HG02763 (cell line): ENCODE measurements around the gene TMPRSS12.
A peak's percentile ranks its signal among the peaks of the same experiment; 100 is the strongest.
"Not testable (repeated sequence)": the region's sequence is repeated elsewhere in the genome, so short reads cannot be mapped to it uniquely, and the experiment has no call there.

Source experiments
- ATAC-seq: cut with Tn5 transposase; IDR thresholded peaks from one replicate; pipeline ENCODE4 v1.9.1; 2021; ENCODE audit warnings: mild to moderate bottlenecking, moderate library complexity; ENCODE audit not compliant: unreplicated experiment

TMPRSS12 gene

DNA sequence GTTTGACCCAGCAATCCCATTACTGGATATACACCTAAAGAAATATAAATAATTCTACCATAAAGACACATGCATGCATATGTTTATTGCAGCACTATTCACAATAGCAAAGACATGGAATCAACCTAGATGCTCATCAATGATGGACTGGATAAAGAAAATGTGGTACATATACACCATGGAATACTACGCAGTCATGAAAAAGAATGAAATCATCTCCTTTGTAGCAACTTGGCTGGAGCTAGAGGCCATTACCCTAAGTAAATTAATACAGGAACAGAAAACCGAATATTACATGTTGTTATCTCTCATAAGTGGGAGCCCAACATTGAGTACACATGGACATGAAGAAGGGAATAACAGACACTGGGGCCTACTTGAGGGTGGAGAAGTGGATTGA lies 13.0 kb downstream of the TMPRSS12 start:
- not testable (repeated sequence) for ATAC-seq

- no peak for ATAC-seq
These were observed 17.0 kb downstream of the TMPRSS12 start for GRCh38 chr12:50859621-50860310.

DNA sequence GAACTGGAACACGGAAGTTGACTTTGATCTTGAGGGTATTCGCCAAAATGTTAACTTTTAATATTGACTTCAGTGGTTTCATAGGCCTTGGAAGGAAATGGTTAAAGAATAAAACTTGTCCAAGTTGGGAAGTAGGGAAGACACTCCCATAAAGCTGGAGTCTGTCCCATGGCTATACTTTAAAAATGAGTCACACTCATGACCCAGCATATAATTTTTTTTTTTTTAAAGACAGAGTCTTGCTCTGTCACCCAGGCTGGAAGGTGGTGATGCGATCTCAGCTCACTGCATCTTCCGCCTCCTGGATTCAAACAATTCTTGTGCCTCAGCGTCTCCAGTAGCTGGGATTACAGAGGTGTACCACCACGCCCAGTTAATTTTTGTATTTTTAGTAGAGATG lies 19.6 kb downstream of the TMPRSS12 start:
- ATAC-seq, result no peak

DNA sequence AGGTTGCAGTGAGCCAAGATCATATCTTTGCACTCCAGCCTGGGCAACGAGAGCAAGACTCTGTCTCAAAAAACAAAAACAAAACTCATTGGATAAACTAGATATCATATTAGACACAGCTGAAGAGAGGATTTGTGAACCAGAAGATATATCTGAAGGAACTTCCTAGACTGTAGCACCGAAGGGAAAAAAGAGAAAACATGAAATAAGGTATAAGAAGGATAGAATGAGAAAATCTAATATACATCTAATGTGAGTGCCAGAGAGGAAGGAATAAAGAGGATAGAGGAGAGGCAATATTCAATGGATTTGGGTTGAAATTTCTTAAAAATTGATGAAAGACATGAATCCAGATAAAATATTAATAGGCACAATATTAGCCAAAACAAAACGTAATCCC lies 22.5 kb downstream of the TMPRSS12 start:
- ATAC-seq, result no peak

DNA sequence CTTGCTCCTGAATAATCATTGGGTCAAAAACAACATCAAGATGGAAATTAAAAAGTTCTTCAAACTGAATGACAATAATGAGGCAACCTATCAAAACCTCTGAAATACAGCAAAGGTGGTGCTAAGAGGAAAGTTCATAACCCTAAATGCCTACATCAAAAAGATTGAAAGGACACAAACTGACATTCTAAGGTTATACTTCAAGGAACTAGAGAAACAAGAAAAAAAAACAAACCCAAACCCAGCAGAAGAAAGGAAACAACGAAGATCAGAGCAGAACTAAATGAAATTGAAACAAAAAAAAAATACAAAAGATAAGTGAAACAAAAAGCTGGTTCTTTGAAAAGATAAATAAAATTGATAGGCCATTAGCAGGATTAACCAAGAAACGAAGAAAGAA lies 26.2 kb downstream of the TMPRSS12 start:
- ATAC-seq, result not testable (repeated sequence)

DNA sequence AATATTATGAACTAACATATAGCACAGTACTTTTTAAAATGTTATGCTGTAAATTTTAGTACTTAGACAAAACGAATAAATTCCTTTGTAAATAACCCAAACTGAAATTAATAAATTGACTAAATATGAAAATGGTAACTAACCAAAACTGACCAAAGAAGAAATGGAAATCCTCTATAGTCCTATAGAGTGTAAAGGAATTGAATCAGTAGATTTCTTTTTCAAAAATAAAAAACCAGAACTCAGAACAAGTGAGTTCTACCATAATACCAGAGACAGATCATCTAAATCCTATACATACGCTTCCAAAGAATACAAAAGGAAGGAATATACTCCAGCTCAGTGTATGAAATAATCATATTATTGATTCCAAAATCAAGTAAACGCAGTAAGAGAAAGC lies 39.8 kb downstream of the TMPRSS12 start:
- ATAC-seq, result no peak

DNA sequence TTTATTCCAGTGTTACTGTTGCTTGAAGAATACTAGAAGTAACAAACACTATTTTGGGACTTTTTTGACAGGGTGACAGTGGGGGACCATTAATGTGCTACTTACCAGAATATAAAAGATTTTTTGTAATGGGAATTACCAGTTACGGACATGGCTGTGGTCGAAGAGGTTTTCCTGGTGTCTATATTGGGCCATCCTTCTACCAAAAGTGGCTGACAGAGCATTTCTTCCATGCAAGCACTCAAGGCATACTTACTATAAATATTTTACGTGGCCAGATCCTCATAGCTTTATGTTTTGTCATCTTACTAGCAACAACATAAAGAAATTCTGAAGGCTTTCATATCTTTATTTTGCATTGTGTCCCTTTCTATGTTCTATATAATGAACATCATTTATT lies 44.5 kb downstream of the TMPRSS12 start:
- no peak for ATAC-seq

DNA sequence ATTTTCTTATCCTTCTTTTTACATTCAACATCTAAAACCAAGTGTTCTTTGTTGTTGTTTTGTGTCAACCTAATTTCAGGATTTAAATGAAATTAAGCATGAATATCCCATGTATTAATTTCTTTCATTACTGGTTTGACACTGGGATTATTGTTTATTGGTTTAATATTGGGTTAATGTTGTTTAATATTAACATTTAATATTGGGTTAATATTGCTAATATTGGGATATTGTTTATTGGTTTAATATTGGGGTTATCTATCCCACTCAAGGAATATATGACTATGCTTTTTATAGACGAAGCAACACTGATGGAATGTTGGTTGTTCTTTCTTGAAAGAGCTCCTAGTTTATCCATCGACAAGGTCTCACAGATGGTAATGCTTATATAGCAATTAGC lies 45.9 kb downstream of the TMPRSS12 start:
- ATAC-seq, result no peak

GRCh38 chr12:50894241-50894640 lies 51.5 kb downstream of the TMPRSS12 start:
- no peak for ATAC-seq

DNA sequence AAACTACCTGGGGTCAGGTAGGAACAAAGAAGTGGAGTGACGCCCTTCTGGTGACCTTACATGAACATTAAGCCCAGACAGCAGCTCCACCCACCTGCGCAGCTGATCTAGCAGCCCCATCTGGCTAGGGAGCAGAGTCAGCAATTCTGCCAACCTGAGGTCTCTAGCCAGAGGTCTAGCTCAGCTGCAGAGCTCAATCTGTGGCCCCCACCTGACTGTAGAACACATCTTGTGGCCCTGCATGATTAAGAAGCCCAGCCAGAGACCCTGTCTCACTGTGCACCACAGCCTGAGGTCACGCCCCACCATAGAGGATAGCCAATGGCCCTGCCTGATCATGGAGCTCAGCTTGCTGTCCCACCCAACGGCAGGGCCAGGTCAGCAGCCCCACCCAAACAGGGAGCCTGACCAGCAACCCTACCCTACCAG lies 59.0 kb downstream of the TMPRSS12 start:
- no peak for ATAC-seq

DNA sequence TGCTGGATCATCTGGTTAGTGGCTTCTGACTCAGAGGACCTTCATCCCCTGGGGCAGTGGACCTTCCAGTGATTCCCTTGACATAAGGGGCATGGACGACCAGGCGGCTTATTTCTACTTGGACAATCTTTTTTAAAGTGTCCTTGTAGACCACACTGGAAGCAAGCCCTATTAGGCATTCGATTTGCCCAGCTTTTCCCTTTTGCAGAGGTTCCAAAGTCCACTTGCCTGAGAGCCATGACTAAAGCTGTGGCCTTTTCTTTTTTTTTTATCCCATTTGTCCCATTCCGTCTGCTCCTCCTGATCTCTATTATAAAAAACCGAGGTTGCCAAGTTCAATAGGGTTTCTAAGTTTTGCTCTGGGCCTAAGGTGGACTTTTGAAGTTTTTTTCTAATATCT lies 65.8 kb downstream of the TMPRSS12 start:
- ATAC-seq, result not testable (repeated sequence)

DNA sequence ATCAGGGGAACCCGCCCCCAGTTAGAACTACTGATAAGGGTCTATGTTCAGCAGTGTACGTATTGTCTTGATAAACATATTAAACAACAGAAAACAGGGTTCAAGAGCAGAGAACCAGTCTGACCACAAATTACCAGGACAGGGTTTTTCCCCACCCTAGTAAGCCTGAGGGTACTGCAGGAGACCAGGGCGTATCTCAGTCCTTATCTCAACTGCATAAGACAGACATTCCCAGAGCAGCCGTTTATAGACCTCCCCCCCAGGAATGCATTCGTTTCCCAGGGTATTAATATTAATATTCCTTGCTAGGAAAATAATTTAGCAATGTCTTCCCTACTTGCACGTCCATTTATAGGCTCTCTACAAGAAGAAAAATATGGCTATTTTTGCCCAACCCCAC lies 69.6 kb downstream of the TMPRSS12 start:
- not testable (repeated sequence) for ATAC-seq

DNA sequence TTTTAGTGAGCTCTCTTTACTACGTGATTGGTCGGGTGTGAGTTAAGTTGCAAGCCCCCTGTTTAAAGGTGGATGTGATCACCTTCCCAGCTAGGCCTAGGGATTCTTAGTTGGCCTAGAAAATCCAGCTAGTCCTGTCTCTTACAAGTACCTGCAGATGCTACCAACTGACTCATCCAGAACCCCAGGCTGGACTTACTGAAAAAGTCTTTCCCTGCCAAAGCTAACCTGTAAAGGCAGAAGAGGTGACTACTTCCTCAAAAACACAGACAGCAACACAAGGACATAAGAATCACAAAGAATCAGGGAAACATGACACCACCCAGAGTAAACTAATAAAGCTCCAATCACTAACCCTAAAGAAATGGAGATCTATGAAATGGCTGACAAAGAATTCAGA lies 70.5 kb downstream of the TMPRSS12 start:
- ATAC-seq, result no peak

DNA sequence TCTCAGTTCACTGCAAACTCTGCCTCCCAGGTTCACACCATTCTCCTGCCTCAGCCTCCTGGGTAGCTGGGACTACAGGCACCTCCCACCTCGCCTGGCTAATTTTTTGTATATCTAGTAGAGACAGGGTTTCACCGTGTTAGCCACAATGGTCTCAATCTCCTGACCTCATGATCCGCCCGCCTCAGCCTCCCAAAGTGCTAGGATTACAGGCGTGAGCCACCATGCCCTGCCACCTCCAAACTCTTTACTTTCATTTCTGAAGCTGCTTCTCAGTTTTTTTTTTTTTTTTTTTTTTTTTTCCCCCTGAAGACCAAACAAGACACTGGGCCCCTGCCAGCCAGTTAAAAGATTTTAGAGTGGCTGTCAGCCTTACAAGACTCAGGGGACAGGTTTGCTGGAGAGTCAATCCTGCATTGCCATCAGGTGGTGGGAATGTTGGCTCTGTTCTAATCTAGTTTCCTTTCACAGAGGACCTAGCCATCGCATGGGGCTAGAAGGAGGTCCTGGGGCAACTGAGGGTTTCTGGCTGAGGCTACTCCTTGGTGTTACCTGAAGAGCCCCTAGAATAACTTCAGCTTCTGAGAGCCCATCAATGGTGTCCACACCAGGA lies 72.3 kb downstream of the TMPRSS12 start:
- ATAC-seq, result no peak

DNA sequence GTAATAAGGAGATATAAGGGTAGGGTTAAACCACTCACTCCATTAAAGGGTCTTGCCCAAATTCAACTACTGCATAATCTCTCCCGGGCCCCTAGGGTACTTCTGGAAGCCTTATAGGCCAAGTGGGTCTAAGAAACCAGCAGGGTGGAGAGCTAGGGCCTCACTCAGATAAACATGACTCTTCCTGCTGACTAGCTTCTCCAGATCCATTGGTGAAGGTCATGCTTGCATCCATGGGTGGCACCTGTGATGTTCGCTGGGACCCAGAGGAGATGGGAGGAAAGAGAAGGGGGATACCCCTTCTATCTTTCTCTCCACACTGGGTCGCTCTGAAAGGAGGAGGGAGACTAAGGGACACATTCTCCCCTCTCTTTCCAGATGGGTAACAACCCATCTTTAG lies 73.6 kb downstream of the TMPRSS12 start:
- ATAC-seq, result no peak

DNA sequence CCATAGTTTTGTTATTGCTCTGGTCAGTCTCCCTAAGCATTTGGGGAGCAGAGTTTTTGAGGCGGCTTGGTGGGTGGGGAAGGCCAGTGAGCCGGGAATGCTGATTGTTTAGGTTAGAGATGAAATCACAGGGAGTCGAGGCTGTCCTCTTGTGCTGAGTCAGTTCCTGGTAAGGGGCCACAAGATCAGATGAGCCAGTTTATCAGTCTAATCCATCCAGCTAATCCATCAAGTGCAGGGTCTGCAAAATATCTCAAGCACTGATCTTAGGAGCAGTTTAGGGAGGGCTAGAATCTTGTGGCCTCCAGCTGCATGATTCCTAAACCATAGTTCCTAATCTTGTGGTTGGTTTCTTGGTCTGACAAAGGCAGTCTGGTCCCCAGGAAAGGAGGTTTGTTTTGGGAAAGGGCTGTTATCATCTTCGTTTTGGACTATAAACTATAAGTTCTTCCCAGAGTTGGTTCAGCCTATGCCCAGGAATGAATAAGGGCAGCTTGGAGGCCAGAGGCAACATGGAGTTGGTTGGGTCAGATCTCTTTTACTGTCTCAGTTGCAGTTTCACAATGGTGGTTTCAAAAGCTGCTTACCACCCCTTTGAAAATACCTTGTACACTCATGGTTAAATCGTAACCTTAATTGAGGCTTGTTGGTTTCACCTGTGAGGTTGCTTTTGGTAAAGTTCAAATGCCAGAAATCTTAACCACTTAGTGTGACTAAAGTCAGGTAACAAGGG lies 76.0 kb downstream of the TMPRSS12 start:
- ATAC-seq, result no peak

- no peak for ATAC-seq
These were observed 80.1 kb downstream of the TMPRSS12 start for GRCh38 chr12:50922820-50923219.

DNA sequence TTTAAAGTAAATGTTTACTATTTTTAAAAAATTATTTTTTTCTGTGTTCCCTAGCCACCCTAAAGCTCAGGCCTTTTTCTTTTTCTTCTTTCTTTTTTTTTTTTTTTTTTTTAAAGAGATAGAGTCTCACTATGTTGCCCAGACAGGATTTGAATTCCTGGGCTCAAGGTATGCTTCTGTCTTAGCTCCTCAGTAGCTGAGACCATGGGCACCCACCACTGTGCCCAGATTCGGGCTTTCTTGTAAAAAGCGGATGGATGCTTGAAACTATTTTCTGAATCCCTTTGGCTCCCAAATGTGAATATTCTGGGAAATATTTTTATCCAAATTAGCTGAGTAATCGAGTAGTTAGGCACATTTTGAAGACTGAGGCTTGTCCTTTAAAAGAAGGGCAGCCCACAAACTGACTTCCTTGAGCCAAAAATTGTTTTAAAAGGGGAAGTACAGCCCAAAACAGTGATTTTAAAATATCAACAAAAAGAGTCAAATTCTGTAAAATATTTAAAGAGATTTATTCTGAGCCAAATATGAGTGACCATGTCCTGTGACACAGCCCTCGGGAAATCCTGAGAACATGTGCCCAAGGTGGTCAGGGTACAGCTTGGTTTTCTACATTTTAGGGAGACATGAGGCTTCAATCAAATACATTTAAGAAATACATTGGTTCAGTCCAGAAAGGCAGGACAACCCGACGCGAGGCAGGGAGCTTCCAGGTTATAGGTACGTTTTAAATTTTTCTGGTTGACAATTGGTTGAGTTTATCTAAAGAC lies 80.8 kb downstream of the TMPRSS12 start:
- no peak for ATAC-seq

- no peak for ATAC-seq
These were observed 81.4 kb downstream of the TMPRSS12 start for GRCh38 chr12:50924131-50924438.

DNA sequence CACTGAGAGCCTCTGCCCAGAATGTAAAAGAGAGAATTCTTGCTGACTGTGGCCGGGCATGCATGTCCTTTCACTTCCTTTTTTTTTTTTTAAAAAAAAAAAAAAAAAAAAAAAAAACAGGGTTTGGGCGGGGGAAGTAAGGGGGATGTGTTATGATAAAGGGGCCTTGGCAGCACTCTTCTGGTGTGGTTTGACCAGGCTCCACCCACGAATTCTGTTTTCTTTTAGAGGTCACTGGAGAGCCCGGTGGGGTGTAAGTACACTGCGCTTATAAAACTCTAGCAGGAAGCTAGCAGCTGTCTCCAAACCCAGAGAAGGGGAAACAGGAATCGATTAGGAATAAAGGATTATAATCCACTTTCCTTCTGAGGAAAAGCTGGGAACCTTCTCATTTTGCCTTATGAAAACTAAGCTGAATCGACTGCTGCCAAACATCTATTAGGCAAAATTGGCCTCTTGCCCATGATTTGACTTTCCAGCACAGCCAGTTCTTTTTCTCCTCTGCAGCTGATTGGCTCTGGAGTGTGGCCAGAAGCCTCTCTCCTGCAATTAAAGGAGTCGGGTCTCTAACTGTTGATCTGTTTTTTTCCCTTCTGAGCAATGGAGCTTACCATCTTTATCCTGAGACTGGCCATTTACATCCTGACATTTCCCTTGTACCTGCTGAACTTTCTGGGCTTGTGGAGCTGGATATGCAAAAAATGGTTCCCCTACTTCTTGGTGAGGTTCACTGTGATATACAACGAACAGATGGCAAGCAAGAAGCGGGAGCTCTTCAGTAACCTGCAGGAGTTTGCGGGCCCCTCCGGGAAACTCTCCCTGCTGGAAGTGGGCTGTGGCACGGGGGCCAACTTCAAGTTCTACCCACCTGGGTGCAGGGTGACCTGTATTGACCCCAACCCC lies 82.0 kb downstream of the TMPRSS12 start:
- peak; percentile 84 for ATAC-seq

GRCh38 chr12:50925342-50925651 lies 82.6 kb downstream of the TMPRSS12 start:
- ATAC-seq, result no peak
